Lower leg skin (tissue), 4 donors: ENCODE measurements around the gene MAN1C1. TPM values are rescaled to one million over a fixed set of nuclear protein-coding genes. Genes with fewer than 3 reads are reported as not detected.

ENCODE experiments used
- DNase-seq, 2 donors: peaks; one replicate each; pipeline ENCODE4 v3.0.0-alpha.2; 2019; ENCODE audit warnings: low spot score in 2 of 2
- H3K4me3 ChIP-seq: fragments of 200-600 bp; sonication (generic); 2 replicates; pipeline ENCODE4 v1.5.1; 2017; ENCODE audit warnings: mild to moderate bottlenecking, low read depth; ENCODE audit not compliant: poor library complexity, severe bottlenecking
- CTCF ChIP-seq, 3 donors: fragments of 450-650 bp; IDR thresholded peaks; one replicate each; pipeline ENCODE4 v1.5.1; 2016; ENCODE audit warnings: antibody characterized with exemption in 3 of 3, mild to moderate bottlenecking in 3 of 3, moderate library complexity in 2 of 3
- POLR2A ChIP-seq, 2 donors: fragments of 450-650 bp; IDR thresholded peaks; one replicate each; pipeline ENCODE4 v1.6.1; 2016 to 2017; ENCODE audit warnings: antibody characterized with exemption in 2 of 2, mild to moderate bottlenecking in 1 of 2, moderate library complexity in 1 of 2
- WGBS, 2 donors: methylation state at CpG; one replicate each; pipeline ENCODE4 v1.1.5; 2018; 5-methylcytosine and 5-hydroxymethylcytosine counted together
- intact Hi-C: fragments of 100-400 bp; cut with DNase I; formaldehyde crosslinking; loops from one replicate; pipeline ENCODE4 v1.15.0; 2023; ENCODE audit warnings: low total_unique reads
- total RNA-seq, 4 donors: library from RNA; depleted of rRNA; stranded (reverse); fragments of >200 nt; gene quantifications; one replicate each; pipeline ENCODE4 v1.1.0, GENCODE V29; 2016

The MAN1C1 gene
- total RNA-seq, 4 donors from 2014 or later: 5.9 to 7.3 (median 6.6) TPM

- 85 to 94% methylated on average over 19 to 24 of the region's 24 CpGs for WGBS, 2 donors
- intact Hi-C loops: loop anchor here (5.0 to 10.0 kb wide), 2 partner anchors 59 to 207 kb away; no protein-coding TSS in a partner anchor
- no peak overlapping the region for H3K4me3 ChIP-seq
- TF ChIP-seq POLR2A (IDR thresholded peaks at IDR 0.05): no peak
- TF ChIP-seq CTCF (IDR thresholded peaks at IDR 0.05): no peak
- DNase-seq: peak in 1 of 2 donors; percentile 82
Measured at GRCh38 chr1:25813734-25814471, 197.3 kb downstream of the MAN1C1 start.

DNA sequence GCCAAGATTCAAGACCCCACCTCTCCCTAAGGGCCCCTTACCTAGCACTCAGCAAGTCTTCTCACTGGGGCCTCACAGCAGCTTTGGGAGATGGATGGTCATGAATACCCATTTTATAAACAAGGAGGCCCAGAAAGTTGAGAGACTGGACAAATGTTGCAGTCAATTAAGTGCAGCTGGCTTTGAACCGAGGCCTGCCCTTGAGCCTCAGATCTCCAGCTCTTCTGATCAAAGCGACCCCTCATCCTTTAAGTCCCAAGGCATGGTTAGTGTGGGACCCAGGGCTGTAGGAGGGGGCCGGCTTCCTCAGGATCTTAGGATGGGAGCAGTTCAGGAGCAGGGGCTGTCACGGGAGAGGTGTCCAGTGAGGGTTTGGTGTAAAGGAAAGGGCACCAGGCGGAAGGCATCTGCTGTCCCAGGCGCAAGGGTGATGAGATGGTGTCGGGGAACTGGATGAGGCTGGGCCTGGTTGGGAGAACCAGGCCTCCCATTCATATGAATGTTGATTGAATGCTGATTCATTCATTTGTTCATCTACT, 198.0 kb downstream of the MAN1C1 start:
- peak in 1 of 2 donors; percentile 65 for DNase-seq
- TF ChIP-seq CTCF (IDR thresholded peaks at IDR 0.05) (no peak), POLR2A (IDR thresholded peaks at IDR 0.05) (no peak)
- no peak overlapping the region for H3K4me3 ChIP-seq
- intact Hi-C loops: loop anchor here (5.0 to 10.0 kb wide), 2 partner anchors 60 to 207 kb away; no protein-coding TSS in a partner anchor
- WGBS, 2 donors: 89 to 92% methylated on average over 7 of the region's 7 CpGs

DNA sequence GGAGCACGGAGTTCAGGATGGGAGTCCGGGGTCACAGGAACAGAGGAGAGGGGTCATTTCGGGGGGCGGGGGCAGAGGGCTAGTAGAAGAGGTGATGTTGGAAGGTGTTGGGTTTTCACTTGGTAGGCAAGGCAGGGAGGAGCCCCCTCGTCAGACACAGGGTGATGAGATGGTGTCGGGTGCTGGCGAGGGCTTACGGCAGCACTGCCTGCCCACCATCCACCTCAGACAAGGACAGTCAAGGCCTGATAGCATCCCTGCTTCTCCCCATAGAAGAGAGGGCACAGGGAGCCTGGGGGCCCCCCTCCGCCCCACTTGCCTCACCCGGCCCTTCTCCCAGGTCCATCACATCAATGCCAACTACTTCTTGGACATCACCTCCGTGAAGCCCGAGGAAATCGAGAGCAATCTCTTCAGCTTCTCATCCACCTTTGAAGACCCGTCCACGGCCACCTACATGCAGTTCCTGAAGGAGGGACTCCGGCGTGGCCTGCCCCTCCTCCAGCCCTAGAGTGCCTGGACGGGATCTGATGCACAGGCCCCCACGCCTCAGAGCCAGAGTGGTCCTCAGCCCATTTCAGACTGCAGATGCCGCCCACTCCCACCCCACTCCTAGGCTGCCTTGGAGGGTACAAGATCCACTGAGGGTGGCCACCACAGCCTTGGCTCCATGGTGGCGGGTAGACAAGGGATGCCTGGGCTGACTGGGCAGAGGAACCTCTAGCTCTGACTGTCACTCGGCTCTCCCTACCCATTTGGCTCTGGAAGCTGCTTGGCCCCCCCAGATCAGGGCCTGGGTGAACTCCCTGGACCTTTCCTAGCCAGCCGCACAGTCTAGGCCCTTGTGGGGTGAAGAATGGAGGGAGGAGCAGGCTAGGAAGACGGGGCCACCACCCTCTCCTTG, 198.9 kb downstream of the MAN1C1 start:
- TF ChIP-seq CTCF (IDR thresholded peaks at IDR 0.05) (no peak), POLR2A (IDR thresholded peaks at IDR 0.05) (no peak)
- DNase-seq: peak in 1 of 2 donors; percentile 83
- intact Hi-C loops: loop anchor here (10.0 kb wide), 1 partner anchor 61 kb away; no protein-coding TSS in a partner anchor
- WGBS, 2 donors: 84 to 87% methylated on average over 24 of the region's 24 CpGs
- no peak overlapping the region for H3K4me3 ChIP-seq

DNA sequence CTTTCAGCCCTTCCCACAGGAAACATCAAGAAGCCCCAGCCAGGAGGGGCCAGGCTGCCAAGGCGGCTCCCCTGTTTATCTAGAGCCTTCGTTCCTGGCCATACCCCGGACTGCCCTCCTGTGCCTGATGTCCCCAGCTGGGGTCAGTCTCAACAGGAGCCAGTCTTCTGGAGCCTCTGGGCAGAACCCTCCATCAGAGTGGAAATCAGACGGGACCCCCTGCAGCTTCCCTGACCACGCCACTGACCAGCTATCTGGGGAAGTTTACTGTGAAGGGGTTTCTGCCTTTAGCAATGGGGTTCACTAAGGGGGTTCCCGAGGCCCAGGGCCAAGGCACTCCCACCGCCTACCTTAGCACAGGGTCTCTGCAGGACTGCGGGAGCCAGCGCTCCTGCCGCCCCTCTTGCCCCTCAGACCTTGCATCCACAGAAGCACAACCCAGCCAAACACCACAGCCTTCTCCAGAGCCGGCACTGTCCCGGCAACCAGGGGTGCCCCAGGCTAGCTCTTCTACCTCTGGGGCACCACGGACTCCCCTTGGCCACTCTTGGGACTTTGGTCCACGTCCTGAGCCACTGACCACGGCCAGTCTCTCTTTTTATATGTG, 199.6 kb downstream of the MAN1C1 start:
- peak in 1 of 2 donors; percentile 81 for DNase-seq
- intact Hi-C loops: loop anchor here (10.0 kb wide), 1 partner anchor 61 kb away; no protein-coding TSS in a partner anchor
- TF ChIP-seq POLR2A (IDR thresholded peaks at IDR 0.05): no peak
- TF ChIP-seq CTCF (IDR thresholded peaks at IDR 0.05): no peak
- WGBS, 2 donors: 84 to 88% methylated on average over 15 of the region's 15 CpGs
- no peak overlapping the region for H3K4me3 ChIP-seq

DNA sequence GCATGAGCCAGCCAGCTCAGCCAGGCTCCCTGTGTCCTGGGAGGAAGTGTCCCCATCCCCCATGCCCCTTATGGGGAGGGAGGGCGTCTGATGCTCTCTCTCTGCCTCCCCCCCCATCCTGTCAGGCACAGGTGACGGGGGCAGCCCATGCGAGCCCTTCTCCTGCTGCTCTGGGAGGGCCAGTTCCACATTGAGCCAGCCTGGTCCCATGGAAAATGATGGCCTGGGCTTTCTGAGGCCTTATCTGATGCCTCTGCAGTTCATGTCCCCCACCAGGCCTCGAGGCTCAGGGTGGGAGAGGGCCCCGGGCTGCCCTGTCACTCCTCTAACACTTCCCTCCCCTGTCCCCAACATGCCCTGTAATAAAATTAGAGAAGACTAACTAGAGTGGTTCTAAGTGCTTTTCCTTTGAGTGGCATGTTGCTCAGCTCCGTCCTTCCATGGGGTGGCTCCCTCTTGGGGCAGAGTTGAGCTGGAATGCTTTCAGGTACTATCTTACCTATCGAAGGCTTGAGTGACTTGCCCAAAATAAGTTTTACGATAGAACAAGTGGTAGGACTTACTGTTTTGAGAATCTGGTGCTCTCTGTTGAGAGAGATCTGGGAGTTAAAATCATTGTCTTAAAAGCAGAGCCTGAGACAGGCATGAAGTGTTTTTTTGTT, 201.4 kb downstream of the MAN1C1 start:
- TF ChIP-seq POLR2A (IDR thresholded peaks at IDR 0.05): no peak
- TF ChIP-seq CTCF (IDR thresholded peaks at IDR 0.05): no peak
- WGBS, 2 donors: 37 to 39% methylated on average over 8 of the region's 8 CpGs
- peak in 1 of 2 donors; percentile 83 for DNase-seq
- H3K4me3 ChIP-seq: no peak overlapping the region
- intact Hi-C loops: loop anchor here (10.0 kb wide), 1 partner anchor 63 kb away; no protein-coding TSS in a partner anchor
